Stimulated activated CD4-positive, alpha-beta T cell treated with anti-CD3 and anti-CD28 coated beads, TNF-alpha, amount 100 ng/mL, for 1 hour (primary cell): ENCODE data around the gene MPZL1.
"Not testable (repeated sequence)": the region's sequence is repeated elsewhere in the genome, so short reads cannot be mapped to it uniquely, and the experiment has no call there.

Experiments used
- DNase-seq, 3 donors: peaks; one replicate each; pipeline ENCODE4 v3.0.0-alpha.2; 2020; ENCODE audit warnings: low read depth in 3 of 3, low spot score in 1 of 3

Gene MPZL1

GRCh38 chr1:167718914-167719691, 2.7 kb upstream of the MPZL1 start:
- no peak for DNase-seq

GRCh38 chr1:167719715-167720421, 1.9 kb upstream of the MPZL1 start:
- not testable (repeated sequence) for DNase-seq

GRCh38 chr1:167720965-167721616, 691 bp upstream of the MPZL1 start:
- DNase-seq: no peak

GRCh38 chr1:167722152-167722869, 529 bp downstream of the MPZL1 start:
- no peak for DNase-seq

GRCh38 chr1:167722870-167723251, 1.1 kb downstream of the MPZL1 start:
- DNase-seq: no peak

GRCh38 chr1:167723707-167724323, 2.0 kb downstream of the MPZL1 start:
- DNase-seq: no peak

- no peak for DNase-seq
Measured at GRCh38 chr1:167726008-167726407, 4.2 kb downstream of the MPZL1 start.

GRCh38 chr1:167728818-167729410, 7.1 kb downstream of the MPZL1 start:
- no peak for DNase-seq

- DNase-seq: no peak
Measured at GRCh38 chr1:167734227-167734626, 12.4 kb downstream of the MPZL1 start.

GRCh38 chr1:167734841-167735240, 13.1 kb downstream of the MPZL1 start:
- no peak for DNase-seq

GRCh38 chr1:167737169-167737568, 15.4 kb downstream of the MPZL1 start:
- DNase-seq: no peak

GRCh38 chr1:167738158-167738557, 16.4 kb downstream of the MPZL1 start:
- DNase-seq: no peak

- DNase-seq: no peak
Measured at GRCh38 chr1:167739752-167740151, 18.0 kb downstream of the MPZL1 start.

- not testable (repeated sequence) for DNase-seq
Measured at GRCh38 chr1:167741103-167741502, 19.3 kb downstream of the MPZL1 start.

GRCh38 chr1:167742392-167743057, 20.7 kb downstream of the MPZL1 start:
- not testable (repeated sequence) for DNase-seq

GRCh38 chr1:167744901-167745300, 23.1 kb downstream of the MPZL1 start:
- no peak for DNase-seq

- no peak for DNase-seq
Measured at GRCh38 chr1:167746013-167746672, 24.4 kb downstream of the MPZL1 start.

GRCh38 chr1:167746988-167747655, 25.3 kb downstream of the MPZL1 start:
- DNase-seq: no peak

- DNase-seq: no peak
Measured at GRCh38 chr1:167747988-167748387, 26.2 kb downstream of the MPZL1 start.
